ENCODE results near the gene SLC29A3. TPM values are rescaled to one million over a fixed set of nuclear protein-coding genes. Genes with fewer than 3 reads are reported as not detected.

The SLC29A3 gene
- total RNA-seq, 3 donors from 2014 or later (not counting 1 experiment from before 2014, with no cell fraction given): 4.0 to 6.6 (median 5.3) TPM

GRCh38 chr10:71389768-71390460, 70.9 kb downstream of the SLC29A3 start:
- H3K9me3 ChIP-seq (ENCODE audit: control insufficient read depth, insufficient read depth, low read length): no peaks in the 10 kb centered on the region
- H3K27me3 ChIP-seq (ENCODE audit: control insufficient read depth, insufficient read depth, low read length): peaks cover 4% of the 10 kb centered on the region
- no peaks in the 10 kb centered on the region for H3K4me1 ChIP-seq (ENCODE audit: control insufficient read depth, insufficient read depth, low read length)
- WGBS (ENCODE audit: insufficient coverage): 78% methylated on average over 14 of the region's 14 CpGs
- no peak overlapping the region for H3K27ac ChIP-seq (ENCODE audit: low read length)
- intact Hi-C loops (cut with micrococcal nuclease): no loop called here
- Mint-ChIP-seq H3K27me3 (ENCODE audit: low read depth in 2 of 2) (peaks cover 25 to 41% of the 10 kb centered on the region in 2 donors), H3K9me3 (no peaks in the 10 kb centered on the region), H3K27ac (no peak overlapping the region), H3K36me3 (no peaks in the 10 kb centered on the region), H3K4me1 (no peaks in the 10 kb centered on the region), H3K4me3 (no peak overlapping the region)
- ATAC-seq (no peak), DNase-seq (no peak)
- no peak overlapping the region for H3K4me3 ChIP-seq (ENCODE audit: low read length)
- TF ChIP-seq CTCF (IDR thresholded peaks at IDR 0.05): no peak
- H3K36me3 ChIP-seq (ENCODE audit: control insufficient read depth, insufficient read depth, low read length): no peaks in the 10 kb centered on the region

GRCh38 chr10:71390461-71390835, 71.4 kb downstream of the SLC29A3 start:
- no peaks in the 10 kb centered on the region for H3K4me1 ChIP-seq (ENCODE audit: control insufficient read depth, insufficient read depth, low read length)
- WGBS (ENCODE audit: insufficient coverage): 9% methylated on average over 10 of the region's 10 CpGs

GRCh38 chr10:71390921-71391690, 72.0 kb downstream of the SLC29A3 start:
- DNase-seq (no peak), ATAC-seq (no peak)
- H3K4me3 Mint-ChIP-seq: no peak overlapping the region
- H3K27me3 Mint-ChIP-seq (ENCODE audit: low read depth in 2 of 2): peaks cover 35 to 53% of the 10 kb centered on the region in 2 donors
- H3K27me3 ChIP-seq (ENCODE audit: control insufficient read depth, insufficient read depth, low read length): peaks cover 12% of the 10 kb centered on the region
- no peaks in the 10 kb centered on the region for H3K36me3 Mint-ChIP-seq
- H3K4me1 Mint-ChIP-seq: peaks cover 4% of the 10 kb centered on the region in 2 donors
- H3K27ac ChIP-seq (ENCODE audit: low read length): no peak overlapping the region
- WGBS (ENCODE audit: insufficient coverage): 83% methylated on average over 3 of the region's 3 CpGs
- intact Hi-C loops (cut with micrococcal nuclease): no loop called here
- peaks cover 2% of the 10 kb centered on the region for H3K4me1 ChIP-seq (ENCODE audit: control insufficient read depth, insufficient read depth, low read length)
- no peaks in the 10 kb centered on the region for H3K36me3 ChIP-seq (ENCODE audit: control insufficient read depth, insufficient read depth, low read length)
- no peak overlapping the region for H3K4me3 ChIP-seq (ENCODE audit: low read length)
- no peaks in the 10 kb centered on the region for H3K9me3 Mint-ChIP-seq
- TF ChIP-seq CTCF (IDR thresholded peaks at IDR 0.05): no peak
- no peak overlapping the region for H3K27ac Mint-ChIP-seq
- no peaks in the 10 kb centered on the region for H3K9me3 ChIP-seq (ENCODE audit: control insufficient read depth, insufficient read depth, low read length)

More at GRCh38 chr10:71390461-71390835, 71.4 kb downstream of the SLC29A3 start:
- no peak overlapping the region for H3K27ac ChIP-seq (ENCODE audit: low read length)
- no peak for ATAC-seq
- no peaks in the 10 kb centered on the region for H3K9me3 ChIP-seq (ENCODE audit: control insufficient read depth, insufficient read depth, low read length)
- H3K27me3 ChIP-seq (ENCODE audit: control insufficient read depth, insufficient read depth, low read length): peaks cover 6% of the 10 kb centered on the region
- Mint-ChIP-seq H3K4me1 (no peaks in the 10 kb centered on the region), H3K27ac (no peak overlapping the region), H3K4me3 (no peak overlapping the region), H3K36me3 (no peaks in the 10 kb centered on the region), H3K9me3 (no peaks in the 10 kb centered on the region), H3K27me3 (ENCODE audit: low read depth in 2 of 2) (peaks cover 29 to 46% of the 10 kb centered on the region in 2 donors)
- H3K4me3 ChIP-seq (ENCODE audit: low read length): no peak overlapping the region
- no peak for TF ChIP-seq CTCF (IDR thresholded peaks at IDR 0.05)
- no peak for DNase-seq
- no peaks in the 10 kb centered on the region for H3K36me3 ChIP-seq (ENCODE audit: control insufficient read depth, insufficient read depth, low read length)
- intact Hi-C loops (cut with micrococcal nuclease): no loop called here

All from natural killer cell (primary cell).